GM18505 (cell line): Measurements from ENCODE around the gene DENND10.
"Not testable (repeated sequence)": the region's sequence is repeated elsewhere in the genome, so short reads cannot be mapped to it uniquely, and the experiment has no call there.

Experiments
- ATAC-seq: cut with Tn5 transposase; IDR thresholded peaks from one replicate; pipeline ENCODE4 v1.9.1; 2021; ENCODE audit not compliant: unreplicated experiment
- POLR2A ChIP-seq: IDR thresholded peaks from 4 replicates; pipeline ENCODE4 v1.6.1; 2011; ENCODE audit warnings: borderline replicate concordance; ENCODE audit not compliant: insufficient read depth, insufficient read length; ENCODE audit errors: extremely low read depth

The DENND10 gene

GRCh38 chr10:119087271-119087882 lies 16.5 kb upstream of the DENND10 start:
- no peak for TF ChIP-seq POLR2A
- ATAC-seq = no peak

GRCh38 chr10:119090026-119090795 lies 13.7 kb upstream of the DENND10 start:
- no peak for ATAC-seq
- TF ChIP-seq POLR2A = no peak

GRCh38 chr10:119090968-119091367 lies 12.9 kb upstream of the DENND10 start:
- no peak for TF ChIP-seq POLR2A
- no peak for ATAC-seq

- ATAC-seq = no peak
- TF ChIP-seq POLR2A = no peak
Observed at GRCh38 chr10:119095640-119096039, 8.3 kb upstream of the DENND10 start.

- not testable (repeated sequence) for ATAC-seq
Observed at GRCh38 chr10:119096641-119097415, 7.1 kb upstream of the DENND10 start.

GRCh38 chr10:119098576-119098975 lies 5.3 kb upstream of the DENND10 start:
- no peak for TF ChIP-seq POLR2A
- ATAC-seq = no peak

GRCh38 chr10:119100434-119101238 lies 3.3 kb upstream of the DENND10 start:
- TF ChIP-seq POLR2A = no peak
- ATAC-seq = no peak

GRCh38 chr10:119101366-119102098 lies 2.4 kb upstream of the DENND10 start:
- ATAC-seq = no peak
- no peak for TF ChIP-seq POLR2A

- ATAC-seq = no peak
- TF ChIP-seq POLR2A = no peak
Observed at GRCh38 chr10:119103241-119103902, 541 bp upstream of the DENND10 start.

GRCh38 chr10:119104654-119105015 lies 722 bp downstream of the DENND10 start:
- no peak for TF ChIP-seq POLR2A
- no peak for ATAC-seq

- ATAC-seq = no peak
- TF ChIP-seq POLR2A = no peak
Observed at GRCh38 chr10:119105155-119105554, 1.2 kb downstream of the DENND10 start.

- ATAC-seq = not testable (repeated sequence)
Observed at GRCh38 chr10:119105899-119106298, 2.0 kb downstream of the DENND10 start.

GRCh38 chr10:119107106-119107505 lies 3.2 kb downstream of the DENND10 start:
- ATAC-seq = not testable (repeated sequence)

GRCh38 chr10:119107771-119108170 lies 3.9 kb downstream of the DENND10 start:
- ATAC-seq = not testable (repeated sequence)
